Measurements from ENCODE around the gene MTR. TPM values are rescaled to one million over a fixed set of nuclear protein-coding genes. Genes with fewer than 3 reads are reported as not detected.

The MTR gene
- total RNA-seq, 2 donors from 2014 or later, result 18.8 to 48.7 TPM

DNA sequence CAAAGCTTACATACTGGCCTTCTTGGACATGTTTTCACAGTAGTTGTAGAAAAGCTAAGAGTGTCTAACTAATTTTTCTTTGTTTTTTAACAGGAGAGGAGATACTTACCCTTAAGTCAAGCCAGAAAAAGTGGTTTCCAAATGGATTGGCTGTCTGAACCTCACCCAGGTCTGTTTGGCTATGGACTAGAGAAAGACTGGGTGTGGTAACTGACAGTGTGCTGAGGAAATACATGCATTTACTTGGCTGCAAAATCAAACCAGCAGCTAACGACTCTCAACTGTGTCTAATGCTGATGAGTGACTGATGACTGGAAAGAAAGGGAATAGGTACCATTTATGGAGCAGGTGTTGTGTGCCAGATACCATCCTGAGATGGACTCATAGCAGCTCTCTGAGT is 91.1 kb downstream of the MTR start:
- intact Hi-C loops (cut with DNase I), result no loop called here
- DNase-seq (ENCODE audit: low spot score), result no peak

DNA sequence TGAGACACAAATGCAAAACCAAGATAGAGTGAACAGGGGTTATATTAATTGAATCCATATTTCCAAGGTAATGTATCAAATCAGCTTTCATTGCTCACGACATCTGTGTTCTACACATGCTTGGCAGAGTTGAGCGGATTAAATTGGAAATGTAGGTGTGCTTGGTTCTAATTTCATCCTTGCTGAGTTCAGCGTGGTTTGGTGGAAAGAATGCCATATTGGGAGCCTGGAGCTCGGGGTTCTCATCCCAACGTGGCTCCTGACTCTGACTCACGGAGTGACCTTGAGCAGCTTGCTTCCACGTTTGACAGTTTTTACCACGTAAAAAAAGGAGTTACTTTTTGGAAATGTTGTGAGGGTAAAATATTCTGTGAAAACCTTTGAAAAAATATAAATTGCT is 92.0 kb downstream of the MTR start:
- TF ChIP-seq POLR2AphosphoS5 (IDR thresholded peaks at IDR 0.05) (no peak), POLR2A (IDR thresholded peaks at IDR 0.05) (no peak)
- TF ChIP-seq, protein P1, sequence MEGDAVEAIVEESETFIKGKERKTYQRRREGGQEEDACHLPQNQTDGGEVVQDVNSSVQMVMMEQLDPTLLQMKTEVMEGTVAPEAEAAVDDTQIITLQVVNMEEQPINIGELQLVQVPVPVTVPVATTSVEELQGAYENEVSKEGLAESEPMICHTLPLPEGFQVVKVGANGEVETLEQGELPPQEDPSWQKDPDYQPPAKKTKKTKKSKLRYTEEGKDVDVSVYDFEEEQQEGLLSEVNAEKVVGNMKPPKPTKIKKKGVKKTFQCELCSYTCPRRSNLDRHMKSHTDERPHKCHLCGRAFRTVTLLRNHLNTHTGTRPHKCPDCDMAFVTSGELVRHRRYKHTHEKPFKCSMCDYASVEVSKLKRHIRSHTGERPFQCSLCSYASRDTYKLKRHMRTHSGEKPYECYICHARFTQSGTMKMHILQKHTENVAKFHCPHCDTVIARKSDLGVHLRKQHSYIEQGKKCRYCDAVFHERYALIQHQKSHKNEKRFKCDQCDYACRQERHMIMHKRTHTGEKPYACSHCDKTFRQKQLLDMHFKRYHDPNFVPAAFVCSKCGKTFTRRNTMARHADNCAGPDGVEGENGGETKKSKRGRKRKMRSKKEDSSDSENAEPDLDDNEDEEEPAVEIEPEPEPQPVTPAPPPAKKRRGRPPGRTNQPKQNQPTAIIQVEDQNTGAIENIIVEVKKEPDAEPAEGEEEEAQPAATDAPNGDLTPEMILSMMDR (IDR thresholded peaks at IDR 0.05), result no peak
- Histone ChIP-seq H3K27ac (no peak overlapping the region), H3K36me3 (peaks cover 0 to 4% of the 10 kb centered on the region in 2 donors), H3K27me3 (replicated peaks; ENCODE audit: insufficient read depth) (no peaks in the 10 kb centered on the region), H3K9me3 (no peaks in the 10 kb centered on the region), H3K4me3 (no peak overlapping the region), H3K4me1 (replicated peaks) (no peaks in the 10 kb centered on the region)
- WGBS, result 91% methylated on average over 8 of the region's 8 CpGs
- no peak for DNase-seq (ENCODE audit: low spot score)
- intact Hi-C loops (cut with DNase I), result no loop called here

More for the DNA sequence above, 91.1 kb downstream of the MTR start:
- 45% methylated on average over 1 of the region's 1 CpG for WGBS
- no peaks in the 10 kb centered on the region for H3K9me3 ChIP-seq
- TF ChIP-seq, protein P1 (IDR thresholded peaks at IDR 0.05), result no peak
- no peak for TF ChIP-seq POLR2AphosphoS5 (IDR thresholded peaks at IDR 0.05)
- TF ChIP-seq POLR2A (IDR thresholded peaks at IDR 0.05), result no peak
- H3K4me3 ChIP-seq, result no peak overlapping the region
- no peak overlapping the region for H3K27ac ChIP-seq
- no peaks in the 10 kb centered on the region for H3K27me3 ChIP-seq (replicated peaks; ENCODE audit: insufficient read depth)
- H3K36me3 ChIP-seq, result peaks cover 0 to 4% of the 10 kb centered on the region in 2 donors
- H3K4me1 ChIP-seq (replicated peaks), result no peaks in the 10 kb centered on the region

DNA sequence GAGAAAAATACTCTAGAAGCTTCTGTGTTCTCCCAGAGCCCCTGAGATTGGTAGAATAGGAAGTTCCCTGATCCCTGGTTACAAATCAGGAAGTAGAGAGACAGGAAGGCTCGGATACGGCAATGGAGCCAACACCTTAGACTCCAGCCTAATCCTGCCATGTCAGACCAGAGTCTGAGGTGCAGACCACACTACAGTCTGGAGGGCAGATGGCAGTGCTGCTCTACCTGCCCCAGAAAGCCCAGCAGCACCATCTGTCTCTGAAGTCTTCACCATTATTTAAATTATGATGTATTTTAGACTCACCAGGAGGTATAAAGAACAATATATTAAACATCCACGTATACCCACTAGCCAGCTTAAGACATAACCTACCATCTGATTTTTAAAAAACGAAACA is 93.0 kb downstream of the MTR start:
- H3K27ac ChIP-seq, result no peak overlapping the region

DNA sequence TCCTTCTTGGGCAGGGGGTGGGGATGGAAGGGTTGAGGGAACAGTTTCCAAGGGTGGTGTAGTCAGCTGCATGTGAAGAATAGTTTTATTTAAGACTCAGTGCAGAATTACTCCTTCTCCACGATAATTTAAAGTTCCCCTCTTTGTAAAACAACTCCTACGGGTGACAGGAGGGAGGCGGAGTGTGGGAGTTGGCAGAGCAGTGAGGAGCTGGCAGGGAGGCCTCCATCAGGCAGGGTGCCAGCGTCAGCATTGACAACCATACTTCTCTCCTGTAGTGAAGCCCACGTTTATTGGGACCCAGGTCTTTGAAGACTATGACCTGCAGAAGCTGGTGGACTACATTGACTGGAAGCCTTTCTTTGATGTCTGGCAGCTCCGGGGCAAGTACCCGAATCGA is 93.8 kb downstream of the MTR start:
- H3K36me3 ChIP-seq, result peaks cover 0 to 4% of the 10 kb centered on the region in 2 donors
- 33% methylated on average over 8 of the region's 8 CpGs for WGBS
- DNase-seq (ENCODE audit: low spot score), result peak; percentile 15
- no peak overlapping the region for H3K4me3 ChIP-seq
- H3K27ac ChIP-seq, result no peak overlapping the region
- H3K9me3 ChIP-seq, result no peaks in the 10 kb centered on the region
- intact Hi-C loops (cut with DNase I), result no loop called here
- TF ChIP-seq, protein P1 (IDR thresholded peaks at IDR 0.05), result no peak
- no peak for TF ChIP-seq POLR2AphosphoS5 (IDR thresholded peaks at IDR 0.05)
- no peaks in the 10 kb centered on the region for H3K27me3 ChIP-seq (replicated peaks; ENCODE audit: insufficient read depth)
- no peaks in the 10 kb centered on the region for H3K4me1 ChIP-seq (replicated peaks)

More for the DNA sequence above, 93.0 kb downstream of the MTR start:
- 79% methylated on average over 4 of the region's 4 CpGs for WGBS
- peaks cover 0 to 4% of the 10 kb centered on the region in 2 donors for H3K36me3 ChIP-seq
- H3K4me1 ChIP-seq (replicated peaks), result no peaks in the 10 kb centered on the region
- DNase-seq (ENCODE audit: low spot score), result no peak
- TF ChIP-seq, protein P1 (IDR thresholded peaks at IDR 0.05), result no peak
- TF ChIP-seq POLR2AphosphoS5 (IDR thresholded peaks at IDR 0.05), result no peak
- no peak for TF ChIP-seq POLR2A (IDR thresholded peaks at IDR 0.05)
- H3K27me3 ChIP-seq (replicated peaks; ENCODE audit: insufficient read depth), result no peaks in the 10 kb centered on the region
- intact Hi-C loops (cut with DNase I), result no loop called here
- no peaks in the 10 kb centered on the region for H3K9me3 ChIP-seq
- H3K4me3 ChIP-seq, result no peak overlapping the region

DNA sequence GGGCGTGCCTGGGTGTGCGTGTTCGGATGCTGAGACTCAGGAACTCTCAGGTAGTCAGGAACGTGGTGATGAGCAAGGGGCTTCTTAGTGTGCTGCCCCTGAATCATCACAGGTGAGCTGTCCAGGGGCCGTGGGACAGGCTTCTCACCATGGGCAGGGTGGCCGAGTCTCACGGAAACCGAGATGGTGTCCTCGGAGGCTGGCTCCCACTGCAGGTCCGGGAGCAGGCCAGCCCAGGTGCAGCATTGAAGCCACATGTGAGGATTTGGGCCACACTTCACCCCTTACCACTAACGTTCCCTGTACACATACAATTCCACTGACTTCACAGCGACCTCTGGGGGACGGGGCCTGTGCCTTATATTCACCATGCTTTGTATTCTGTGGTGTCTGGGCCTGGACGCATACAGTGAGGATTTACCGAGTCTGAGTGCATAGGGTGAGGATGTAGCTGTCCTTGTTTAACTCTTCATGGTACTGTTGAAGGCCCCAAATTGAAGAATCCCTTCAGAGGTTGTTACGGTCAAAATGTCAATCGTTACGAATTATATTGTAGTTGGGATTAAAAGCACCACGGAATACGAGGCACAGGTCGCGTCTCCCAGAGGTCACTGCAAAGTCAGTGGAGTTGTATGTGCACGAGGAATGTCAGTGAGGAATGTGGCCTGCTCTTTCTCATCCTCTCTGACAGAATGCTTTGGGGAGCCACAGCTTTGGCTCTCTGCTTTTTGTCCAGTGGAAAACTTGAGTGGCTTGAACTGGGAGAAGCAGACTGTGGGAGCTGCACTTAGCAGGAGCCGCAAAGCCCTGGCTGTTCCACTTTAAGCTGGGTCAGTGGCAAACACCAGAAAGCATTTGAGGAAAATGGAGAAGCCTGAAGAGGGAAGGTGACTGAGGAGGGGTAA is 95.3 kb downstream of the MTR start:
- H3K4me3 ChIP-seq, result no peak overlapping the region
- no peak for TF ChIP-seq POLR2AphosphoS5 (IDR thresholded peaks at IDR 0.05)
- no peak for TF ChIP-seq POLR2A (IDR thresholded peaks at IDR 0.05)
- TF ChIP-seq, protein P1 (IDR thresholded peaks at IDR 0.05), result no peak
- DNase-seq (ENCODE audit: low spot score), result no peak
- WGBS, result 88% methylated on average over 24 of the region's 24 CpGs
- H3K9me3 ChIP-seq, result no peaks in the 10 kb centered on the region
- no peaks in the 10 kb centered on the region for H3K4me1 ChIP-seq (replicated peaks)
- H3K36me3 ChIP-seq, result peaks cover 0 to 4% of the 10 kb centered on the region in 2 donors
- intact Hi-C loops (cut with DNase I), result no loop called here
- no peaks in the 10 kb centered on the region for H3K27me3 ChIP-seq (replicated peaks; ENCODE audit: insufficient read depth)
- no peak overlapping the region for H3K27ac ChIP-seq

Measured in prostate gland (tissue), 2 donors.